Activated CD8-positive, alpha-beta T cell treated with anti-CD3 and anti-CD28 coated beads for 36 hours (primary cell): Measurements from ENCODE around the gene ELF4. TPM values are rescaled to one million over a fixed set of nuclear protein-coding genes. Genes with fewer than 3 reads are reported as not detected.

Experiments
- ATAC-seq: fragments of 200-7000 bp; cut with Tn5 transposase; one replicate; pipeline ENCODE4 v1.10.0; 2021; ENCODE audit warnings: mild to moderate bottlenecking, moderate library complexity
- CTCF ChIA-PET: fragments of 350-600 bp; sonication (Branson Sonifier 250); formaldehyde crosslinking; loops from one replicate; lab custom pipeline; 2021; ENCODE audit warnings: antibody characterized with exemption; lab: Charles Lee
- POLR2A ChIA-PET: fragments of 350-600 bp; sonication (Branson Sonifier 250); formaldehyde crosslinking; loops from one replicate; lab custom pipeline; 2021; ENCODE audit warnings: antibody characterized with exemption; lab: Charles Lee
- DNase-seq: peaks from one replicate; pipeline ENCODE4 v3.0.0-alpha.2; 2020
- H3K27ac Mint-ChIP-seq: one replicate; pipeline ENCODE4 v1.8.0; 2021; ENCODE audit warnings: mild to moderate bottlenecking, mixed read lengths
- H3K27me3 Mint-ChIP-seq: one replicate; pipeline ENCODE4 v1.8.0; 2021; ENCODE audit warnings: mixed read lengths
- H3K36me3 Mint-ChIP-seq: one replicate; pipeline ENCODE4 v1.8.0; 2021; ENCODE audit warnings: low read depth, mixed read lengths
- H3K4me1 Mint-ChIP-seq: one replicate; pipeline ENCODE4 v1.8.0; 2021; ENCODE audit warnings: low read depth, mixed read lengths
- H3K4me3 Mint-ChIP-seq: one replicate; pipeline ENCODE4 v1.8.0; 2021; ENCODE audit warnings: mild to moderate bottlenecking, moderate library complexity, mixed read lengths
- H3K9me3 Mint-ChIP-seq: one replicate; pipeline ENCODE4 v1.8.0; 2021; ENCODE audit warnings: mixed read lengths
- CTCF ChIP-seq: fragments of 200-600 bp; IDR thresholded peaks from one replicate; pipeline ENCODE4 v1.8.0; 2022; ENCODE audit warnings: antibody characterized with exemption, mild to moderate bottlenecking
- intact Hi-C: fragments of 100-400 bp; cut with micrococcal nuclease; formaldehyde crosslinking; loops from one replicate; pipeline ENCODE4 v1.10.0; 2022
- total RNA-seq, 2 experiments: library from RNA; stranded (reverse); gene quantifications; one replicate each; pipeline ENCODE4 v1.2.3, GENCODE V29; 2021

Gene ELF4
- total RNA-seq, 2 experiments from 2014 or later, result 17.5 TPM

GRCh38 chrX:130048686-130049222 is 61.5 kb downstream of the ELF4 start:
- no peak for TF ChIP-seq CTCF
- Mint-ChIP-seq H3K27ac (no peak overlapping the region), H3K9me3 (no peaks in the 10 kb centered on the region), H3K27me3 (no peaks in the 10 kb centered on the region), H3K36me3 (peaks cover 11% of the 10 kb centered on the region), H3K4me1 (no peaks in the 10 kb centered on the region), H3K4me3 (no peak overlapping the region)
- ChIA-PET CTCF (interaction anchor here (3.3 kb wide), 1 partner anchor 12 kb away, joined by 16 read pairs; no protein-coding TSS in a partner anchor), POLR2A (no interaction called here)
- no peak for DNase-seq
- ATAC-seq, result no peak
- intact Hi-C loops, result no loop called here

GRCh38 chrX:130047416-130047815 is 62.9 kb downstream of the ELF4 start:
- Mint-ChIP-seq H3K4me3 (no peak overlapping the region), H3K4me1 (no peaks in the 10 kb centered on the region), H3K27me3 (no peaks in the 10 kb centered on the region), H3K27ac (no peak overlapping the region), H3K36me3 (peaks cover 11% of the 10 kb centered on the region), H3K9me3 (no peaks in the 10 kb centered on the region)
- no peak for TF ChIP-seq CTCF
- ChIA-PET CTCF (interaction anchor here (3.3 kb wide), 1 partner anchor 13 kb away, joined by 16 read pairs; no protein-coding TSS in a partner anchor), POLR2A (no interaction called here)
- DNase-seq (no peak), ATAC-seq (no peak)
- intact Hi-C loops, result no loop called here

GRCh38 chrX:130039847-130040246 is 70.5 kb downstream of the ELF4 start:
- Mint-ChIP-seq H3K36me3 (peaks cover 2% of the 10 kb centered on the region), H3K9me3 (no peaks in the 10 kb centered on the region), H3K27me3 (no peaks in the 10 kb centered on the region), H3K4me3 (no peak overlapping the region), H3K4me1 (no peaks in the 10 kb centered on the region), H3K27ac (no peak overlapping the region)
- no peak for TF ChIP-seq CTCF
- CTCF ChIA-PET, result interaction anchor here (0.9 to 1.4 kb wide), 2 partner anchors 12 to 14 kb away, joined by 3 read pairs; no protein-coding TSS in a partner anchor
- POLR2A ChIA-PET, result no interaction called here
- no peak for ATAC-seq
- DNase-seq, result no peak
- intact Hi-C loops, result no loop called here

- ATAC-seq (no peak), DNase-seq (no peak)
- Mint-ChIP-seq H3K9me3 (no peaks in the 10 kb centered on the region), H3K27ac (no peak overlapping the region), H3K4me3 (no peak overlapping the region), H3K4me1 (no peaks in the 10 kb centered on the region), H3K36me3 (peaks cover 6% of the 10 kb centered on the region), H3K27me3 (no peaks in the 10 kb centered on the region)
- intact Hi-C loops, result no loop called here
- TF ChIP-seq CTCF, result no peak
- ChIA-PET CTCF (interaction anchor here (0.6 to 1.7 kb wide), 2 partner anchors 19 to 109 kb away, joined by 3 to 6 read pairs; no protein-coding TSS in a partner anchor), POLR2A (interaction anchor here (0.7 kb wide), 1 partner anchor 112 kb away, joined by 3 read pairs; no protein-coding TSS in a partner anchor)
Measured at GRCh38 chrX:130034178-130034577, 76.1 kb downstream of the ELF4 start.

GRCh38 chrX:130032552-130032951 is 77.7 kb downstream of the ELF4 start:
- TF ChIP-seq CTCF, result no peak
- CTCF ChIA-PET, result interaction anchor here (1.7 kb wide), 1 partner anchor 28 kb away, joined by 5 read pairs; no protein-coding TSS in a partner anchor
- POLR2A ChIA-PET, result interaction anchor here (0.6 kb wide), 1 partner anchor 232 kb away, joined by 3 read pairs; no protein-coding TSS in a partner anchor
- H3K27ac Mint-ChIP-seq, result no peak overlapping the region
- H3K9me3 Mint-ChIP-seq, result no peaks in the 10 kb centered on the region
- peaks cover 10% of the 10 kb centered on the region for H3K36me3 Mint-ChIP-seq
- no peaks in the 10 kb centered on the region for H3K27me3 Mint-ChIP-seq
- no peaks in the 10 kb centered on the region for H3K4me1 Mint-ChIP-seq
- ATAC-seq, result no peak
- DNase-seq, result no peak
- intact Hi-C loops, result no loop called here
- no peak overlapping the region for H3K4me3 Mint-ChIP-seq
